Loucy (cell line): ENCODE measurements around the gene FSTL1.
"Not testable (repeated sequence)": the region's sequence is repeated elsewhere in the genome, so short reads cannot be mapped to it uniquely, and the experiment has no call there.

ENCODE experiments used
- H2AFZ ChIP-seq: fragments of 200-600 bp; sonication (generic); 2 replicates; pipeline ENCODE4 v1.6.0; 2016; ENCODE audit warnings: antibody characterized with exemption, mild to moderate bottlenecking, low read length, moderate library complexity
- H3F3A ChIP-seq: fragments of 200-600 bp; 2 replicates; pipeline ENCODE4 v1.6.0; 2016; ENCODE audit warnings: antibody characterized with exemption, low read depth, mild to moderate bottlenecking
- H3K27me3 ChIP-seq: fragments of 200-600 bp; sonication (generic); 2 replicates; pipeline ENCODE4 v1.6.1; 2014; ENCODE audit warnings: low read length, mild to moderate bottlenecking; ENCODE audit not compliant: insufficient read depth, poor library complexity, severe bottlenecking
- H3K36me3 ChIP-seq: fragments of 200-600 bp; sonication (generic); 2 replicates; pipeline ENCODE4 v1.6.1; 2016; ENCODE audit warnings: low read length; ENCODE audit not compliant: insufficient read depth
- H3K4me1 ChIP-seq: fragments of 200-600 bp; sonication (generic); 2 replicates; pipeline ENCODE4 v1.5.1; 2014; ENCODE audit warnings: low read length, mild to moderate bottlenecking; ENCODE audit not compliant: insufficient read depth, poor library complexity, severe bottlenecking
- H3K4me2 ChIP-seq: fragments of 200-600 bp; sonication (generic); 2 replicates; pipeline ENCODE4 v1.6.0; 2014; ENCODE audit warnings: antibody characterized with exemption, low read length, low read depth, mild to moderate bottlenecking; ENCODE audit not compliant: poor library complexity, severe bottlenecking
- H3K4me3 ChIP-seq: fragments of 200-600 bp; sonication (generic); 2 replicates; pipeline ENCODE4 v1.5.1; 2014; ENCODE audit warnings: low read length, mild to moderate bottlenecking, mixed read lengths; ENCODE audit not compliant: poor library complexity, severe bottlenecking
- H3K79me2 ChIP-seq: fragments of 200-600 bp; sonication (generic); 2 replicates; pipeline ENCODE4 v1.6.1; 2014; ENCODE audit warnings: low read length; ENCODE audit not compliant: insufficient read depth
- H3K9ac ChIP-seq: fragments of 200-600 bp; sonication (generic); 2 replicates; pipeline ENCODE4 v1.6.0; 2014; ENCODE audit warnings: mild to moderate bottlenecking, low read depth, low read length, moderate library complexity; ENCODE audit not compliant: poor library complexity, severe bottlenecking
- H3K9me2 ChIP-seq: fragments of 200-600 bp; sonication (generic); replicated peaks from 2 replicates; pipeline ENCODE4 v1.6.1; 2016; ENCODE audit warnings: low read depth, low read length, mixed read lengths
- H3K9me3 ChIP-seq: fragments of 200-600 bp; sonication (generic); 2 replicates; pipeline ENCODE4 v1.6.1; 2014; ENCODE audit warnings: mild to moderate bottlenecking, antibody characterized with exemption, low read length, low read depth; ENCODE audit not compliant: insufficient read depth
- H4K20me1 ChIP-seq: fragments of 200-600 bp; sonication (generic); 2 replicates; pipeline ENCODE4 v1.6.0; 2014; ENCODE audit warnings: antibody characterized with exemption, low read length, mild to moderate bottlenecking; ENCODE audit not compliant: insufficient read depth, poor library complexity, severe bottlenecking
- CTCF ChIP-seq: fragments of 200-600 bp; sonication (generic); conservative IDR thresholded peaks from 2 replicates; pipeline ENCODE4 v1.5.1; 2014; ENCODE audit warnings: mild to moderate bottlenecking, antibody characterized with exemption, low read length
- EZH2phosphoT487 ChIP-seq: fragments of 200-600 bp; IDR thresholded peaks from 2 replicates; pipeline ENCODE4 v1.6.1; 2018; ENCODE audit warnings: antibody characterized with exemption, mild to moderate bottlenecking, moderate library complexity, borderline replicate concordance

The FSTL1 gene

DNA sequence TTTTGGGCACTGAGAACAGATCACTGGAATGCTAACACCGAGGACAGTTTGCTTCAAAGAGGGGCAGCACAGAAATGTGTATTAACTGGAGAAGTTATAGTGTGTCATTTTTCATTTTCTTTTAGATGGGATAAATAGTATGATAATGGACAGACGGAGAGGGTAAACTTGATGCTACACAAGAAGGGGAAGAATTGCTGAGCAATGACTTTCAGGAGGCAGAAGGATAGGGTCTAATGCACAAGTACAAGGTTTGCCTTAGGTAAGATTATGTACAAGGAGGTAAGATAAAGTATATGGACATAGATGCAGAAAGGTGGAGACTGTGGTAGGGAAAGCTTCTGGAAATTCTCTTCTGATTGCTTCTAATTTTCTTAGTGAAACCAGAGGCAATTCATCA is 69.3 kb downstream of the FSTL1 start:
- Histone ChIP-seq H3K4me2 (no peak overlapping the region), H3K4me3 (no peak overlapping the region), H4K20me1 (no peaks in the 10 kb centered on the region), H3K79me2 (no peaks in the 10 kb centered on the region), H3K4me1 (peaks cover 16% of the 10 kb centered on the region), H3K9me3 (no peaks in the 10 kb centered on the region), H2AFZ (no peak overlapping the region), H3K27me3 (no peaks in the 10 kb centered on the region), H3K9me2 (no peaks in the 10 kb centered on the region), H3K36me3 (no peaks in the 10 kb centered on the region), H3F3A (no peaks in the 10 kb centered on the region), H3K9ac (no peak overlapping the region)
- TF ChIP-seq EZH2phosphoT487 (no peak), CTCF (no peak)

GRCh38 chr3:120377948-120378347 is 72.8 kb downstream of the FSTL1 start:
- not testable (repeated sequence) for H4K20me1 ChIP-seq, H3F3A ChIP-seq, H3K79me2 ChIP-seq, H3K9me2 ChIP-seq, H3K4me3 ChIP-seq, H3K9ac ChIP-seq, H3K27me3 ChIP-seq, H2AFZ ChIP-seq, H3K9me3 ChIP-seq, H3K36me3 ChIP-seq, H3K4me2 ChIP-seq, H3K4me1 ChIP-seq

GRCh38 chr3:120370463-120370862 is 80.3 kb downstream of the FSTL1 start:
- Histone ChIP-seq H3K27me3 (no peaks in the 10 kb centered on the region), H3F3A (no peaks in the 10 kb centered on the region)

More at GRCh38 chr3:120370463-120370862, 80.3 kb downstream of the FSTL1 start:
- no peaks in the 10 kb centered on the region for H3K36me3 ChIP-seq
- no peak overlapping the region for H3K4me2 ChIP-seq
- no peak overlapping the region for H3K4me3 ChIP-seq
- no peaks in the 10 kb centered on the region for H4K20me1 ChIP-seq
- no peak overlapping the region for H3K9ac ChIP-seq
- H3K9me2 ChIP-seq, result no peaks in the 10 kb centered on the region
- no peaks in the 10 kb centered on the region for H3K9me3 ChIP-seq
- H3K4me1 ChIP-seq, result no peaks in the 10 kb centered on the region
- TF ChIP-seq CTCF, result no peak
- no peak for TF ChIP-seq EZH2phosphoT487
- no peak overlapping the region for H2AFZ ChIP-seq
- no peaks in the 10 kb centered on the region for H3K79me2 ChIP-seq
